Measurements from ENCODE around the gene TARS1. TPM values are rescaled to one million over a fixed set of nuclear protein-coding genes. Genes with fewer than 3 reads are reported as not detected.

TARS1 gene
- polyA plus RNA-seq, 1 donor from 2014 or later = 88.7 TPM

- Histone ChIP-seq H2AFZ (ENCODE audit: low read depth, low read length) (no peak overlapping the region), H3K9me2 (ENCODE audit: insufficient read depth, low read length) (no peaks in the 10 kb centered on the region), H3K27me3 (ENCODE audit: insufficient read depth, low read depth, low read length) (no peaks in the 10 kb centered on the region), H3K4me2 (ENCODE audit: low read length) (no peak overlapping the region), H3F3A (ENCODE audit: insufficient read depth, low read length, poor library complexity, severe bottlenecking) (no peaks in the 10 kb centered on the region), H3K9me3 (ENCODE audit: low read length) (no peaks in the 10 kb centered on the region), H3K79me2 (replicated peaks; ENCODE audit: insufficient read depth, low read length) (no peaks in the 10 kb centered on the region), H3K4me3 (ENCODE audit: low read length) (no peak overlapping the region), H3K27ac (ENCODE audit: low read length) (no peak overlapping the region), H3K36me3 (ENCODE audit: insufficient read depth, low read length) (no peaks in the 10 kb centered on the region), H4K20me1 (ENCODE audit: insufficient read depth) (no peaks in the 10 kb centered on the region), H3K9ac (ENCODE audit: low read length) (no peak overlapping the region)
- no peak for TF ChIP-seq EP300 (conservative IDR thresholded peaks at IDR 0.05; ENCODE audit: poor library complexity, severe bottlenecking)
- TF ChIP-seq SMC3 (conservative IDR thresholded peaks at IDR 0.05; ENCODE audit: poor library complexity) = no peak
- no peak for TF ChIP-seq POLR2AphosphoS5 (IDR thresholded peaks at IDR 0.05)
- TF ChIP-seq, protein P1, sequence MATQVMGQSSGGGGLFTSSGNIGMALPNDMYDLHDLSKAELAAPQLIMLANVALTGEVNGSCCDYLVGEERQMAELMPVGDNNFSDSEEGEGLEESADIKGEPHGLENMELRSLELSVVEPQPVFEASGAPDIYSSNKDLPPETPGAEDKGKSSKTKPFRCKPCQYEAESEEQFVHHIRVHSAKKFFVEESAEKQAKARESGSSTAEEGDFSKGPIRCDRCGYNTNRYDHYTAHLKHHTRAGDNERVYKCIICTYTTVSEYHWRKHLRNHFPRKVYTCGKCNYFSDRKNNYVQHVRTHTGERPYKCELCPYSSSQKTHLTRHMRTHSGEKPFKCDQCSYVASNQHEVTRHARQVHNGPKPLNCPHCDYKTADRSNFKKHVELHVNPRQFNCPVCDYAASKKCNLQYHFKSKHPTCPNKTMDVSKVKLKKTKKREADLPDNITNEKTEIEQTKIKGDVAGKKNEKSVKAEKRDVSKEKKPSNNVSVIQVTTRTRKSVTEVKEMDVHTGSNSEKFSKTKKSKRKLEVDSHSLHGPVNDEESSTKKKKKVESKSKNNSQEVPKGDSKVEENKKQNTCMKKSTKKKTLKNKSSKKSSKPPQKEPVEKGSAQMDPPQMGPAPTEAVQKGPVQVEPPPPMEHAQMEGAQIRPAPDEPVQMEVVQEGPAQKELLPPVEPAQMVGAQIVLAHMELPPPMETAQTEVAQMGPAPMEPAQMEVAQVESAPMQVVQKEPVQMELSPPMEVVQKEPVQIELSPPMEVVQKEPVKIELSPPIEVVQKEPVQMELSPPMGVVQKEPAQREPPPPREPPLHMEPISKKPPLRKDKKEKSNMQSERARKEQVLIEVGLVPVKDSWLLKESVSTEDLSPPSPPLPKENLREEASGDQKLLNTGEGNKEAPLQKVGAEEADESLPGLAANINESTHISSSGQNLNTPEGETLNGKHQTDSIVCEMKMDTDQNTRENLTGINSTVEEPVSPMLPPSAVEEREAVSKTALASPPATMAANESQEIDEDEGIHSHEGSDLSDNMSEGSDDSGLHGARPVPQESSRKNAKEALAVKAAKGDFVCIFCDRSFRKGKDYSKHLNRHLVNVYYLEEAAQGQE (IDR thresholded peaks at IDR 0.05; ENCODE audit: borderline replicate concordance) = no peak
- TF ChIP-seq RAD21 (conservative IDR thresholded peaks at IDR 0.05) = no peak
- TF ChIP-seq EZH2 (IDR thresholded peaks at IDR 0.05; ENCODE audit: borderline replicate concordance, insufficient read depth, low read length, poor library complexity, severe bottlenecking) = no peak
- no peak for TF ChIP-seq TAF1 (IDR thresholded peaks at IDR 0.05; ENCODE audit: low read depth)
- TF ChIP-seq MXI1 (conservative IDR thresholded peaks at IDR 0.05; ENCODE audit: poor library complexity, severe bottlenecking) = no peak
- TF ChIP-seq, protein P2, sequence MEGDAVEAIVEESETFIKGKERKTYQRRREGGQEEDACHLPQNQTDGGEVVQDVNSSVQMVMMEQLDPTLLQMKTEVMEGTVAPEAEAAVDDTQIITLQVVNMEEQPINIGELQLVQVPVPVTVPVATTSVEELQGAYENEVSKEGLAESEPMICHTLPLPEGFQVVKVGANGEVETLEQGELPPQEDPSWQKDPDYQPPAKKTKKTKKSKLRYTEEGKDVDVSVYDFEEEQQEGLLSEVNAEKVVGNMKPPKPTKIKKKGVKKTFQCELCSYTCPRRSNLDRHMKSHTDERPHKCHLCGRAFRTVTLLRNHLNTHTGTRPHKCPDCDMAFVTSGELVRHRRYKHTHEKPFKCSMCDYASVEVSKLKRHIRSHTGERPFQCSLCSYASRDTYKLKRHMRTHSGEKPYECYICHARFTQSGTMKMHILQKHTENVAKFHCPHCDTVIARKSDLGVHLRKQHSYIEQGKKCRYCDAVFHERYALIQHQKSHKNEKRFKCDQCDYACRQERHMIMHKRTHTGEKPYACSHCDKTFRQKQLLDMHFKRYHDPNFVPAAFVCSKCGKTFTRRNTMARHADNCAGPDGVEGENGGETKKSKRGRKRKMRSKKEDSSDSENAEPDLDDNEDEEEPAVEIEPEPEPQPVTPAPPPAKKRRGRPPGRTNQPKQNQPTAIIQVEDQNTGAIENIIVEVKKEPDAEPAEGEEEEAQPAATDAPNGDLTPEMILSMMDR (IDR thresholded peaks at IDR 0.05; ENCODE audit: poor library complexity, severe bottlenecking) = no peak
Observed at GRCh38 chr5:33501260-33501659, 60.5 kb downstream of the TARS1 start.

DNA sequence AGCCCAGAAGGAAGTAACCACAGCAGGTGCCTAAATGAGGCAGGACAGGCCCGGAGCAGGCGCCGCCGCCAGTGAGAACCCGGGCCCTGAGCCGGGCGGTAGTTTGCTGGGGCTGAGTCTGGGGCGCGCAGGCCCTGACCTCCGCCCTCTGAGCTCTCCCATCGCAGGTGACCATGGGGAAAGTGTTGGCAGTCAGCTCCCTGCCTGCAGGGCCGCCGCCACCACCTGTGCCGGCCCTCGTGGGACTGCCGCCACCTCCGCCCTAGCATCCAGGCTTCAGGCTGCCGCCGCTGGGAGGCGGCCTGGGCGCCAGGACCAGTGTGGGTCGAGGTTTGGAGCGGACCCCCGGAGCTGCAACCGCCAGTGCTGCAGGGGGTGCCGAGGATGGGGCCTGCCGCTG, 61.1 kb downstream of the TARS1 start:
- Histone ChIP-seq H3K79me2 (replicated peaks; ENCODE audit: insufficient read depth, low read length) (no peaks in the 10 kb centered on the region), H3K4me2 (ENCODE audit: low read length) (no peak overlapping the region)

More for the DNA sequence above, 61.1 kb downstream of the TARS1 start:
- no peak for TF ChIP-seq RAD21 (conservative IDR thresholded peaks at IDR 0.05)
- no peak for TF ChIP-seq TAF1 (IDR thresholded peaks at IDR 0.05; ENCODE audit: low read depth)
- TF ChIP-seq, protein P1 (IDR thresholded peaks at IDR 0.05; ENCODE audit: borderline replicate concordance) = no peak
- no peak for TF ChIP-seq MXI1 (conservative IDR thresholded peaks at IDR 0.05; ENCODE audit: poor library complexity, severe bottlenecking)
- no peak for TF ChIP-seq EP300 (conservative IDR thresholded peaks at IDR 0.05; ENCODE audit: poor library complexity, severe bottlenecking)
- no peak for TF ChIP-seq POLR2AphosphoS5 (IDR thresholded peaks at IDR 0.05)
- TF ChIP-seq SMC3 (conservative IDR thresholded peaks at IDR 0.05; ENCODE audit: poor library complexity) = no peak
- no peak for TF ChIP-seq EZH2 (IDR thresholded peaks at IDR 0.05; ENCODE audit: borderline replicate concordance, insufficient read depth, low read length, poor library complexity, severe bottlenecking)
- TF ChIP-seq, protein P2 (IDR thresholded peaks at IDR 0.05; ENCODE audit: poor library complexity, severe bottlenecking) = no peak
- no peak overlapping the region for H2AFZ ChIP-seq (ENCODE audit: low read depth, low read length)
- no peaks in the 10 kb centered on the region for H3K27me3 ChIP-seq (ENCODE audit: insufficient read depth, low read depth, low read length)
- H3K4me3 ChIP-seq (ENCODE audit: low read length) = no peak overlapping the region
- no peak overlapping the region for H3K27ac ChIP-seq (ENCODE audit: low read length)
- H3K9ac ChIP-seq (ENCODE audit: low read length) = no peak overlapping the region
- H3K9me2 ChIP-seq (ENCODE audit: insufficient read depth, low read length) = no peaks in the 10 kb centered on the region
- H3F3A ChIP-seq (ENCODE audit: insufficient read depth, low read length, poor library complexity, severe bottlenecking) = no peaks in the 10 kb centered on the region
- no peaks in the 10 kb centered on the region for H3K36me3 ChIP-seq (ENCODE audit: insufficient read depth, low read length)
- H4K20me1 ChIP-seq (ENCODE audit: insufficient read depth) = no peaks in the 10 kb centered on the region
- H3K9me3 ChIP-seq (ENCODE audit: low read length) = no peaks in the 10 kb centered on the region

Data from neural cell (in vitro differentiated cells).